Measurements from ENCODE around the gene RIPK1. TPM values are rescaled to one million over a fixed set of nuclear protein-coding genes. Genes with fewer than 3 reads are reported as not detected.
"Not testable (repeated sequence)": the region's sequence is repeated elsewhere in the genome, so short reads cannot be mapped to it uniquely, and the experiment has no call there.

The RIPK1 gene
- total and polyA plus RNA-seq, 2 of the 8 experiments (the other 6 are each of a cell fraction or from before 2014, with no cell fraction given): 5.9 to 22.9 TPM

DNA sequence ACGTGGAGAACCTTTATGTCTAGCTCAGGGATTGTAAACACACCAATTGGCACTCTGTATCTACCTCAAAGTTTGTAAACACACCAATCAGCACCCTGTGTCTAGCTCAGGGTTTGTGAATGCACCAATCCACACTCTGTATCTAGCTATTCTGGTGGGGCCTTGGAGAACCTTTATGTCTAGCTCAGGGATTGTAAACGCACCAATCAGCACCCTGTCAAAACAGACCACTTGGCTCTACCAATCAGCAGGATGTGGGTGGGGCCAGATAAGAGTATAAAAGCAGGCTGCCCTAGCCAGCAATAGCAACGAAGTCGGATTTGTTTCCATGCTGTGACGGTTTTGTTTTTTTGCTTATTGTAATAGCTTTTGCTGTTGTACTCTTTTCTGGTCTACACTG, 40.1 kb upstream of the RIPK1 start:
- POLR2A ChIA-PET (ENCODE audit: partially characterized antibody): interaction anchor here (0.9 to 3.6 kb wide), 4 partner anchors 10 to 28 kb away, joined by 3 to 19 read pairs (median 10); partner anchors contain the start of gene NQO2
- not testable (repeated sequence) for H3K79me2 ChIP-seq (ENCODE audit: control insufficient read depth in 1 of 2, insufficient read depth in 2 of 2, low read length in 2 of 2); H3K23me2 ChIP-seq (ENCODE audit: low read depth, low read length); H3K4ac ChIP-seq (replicated peaks; ENCODE audit: insufficient read length, low read depth, low read length); H2BK12ac ChIP-seq (ENCODE audit: low read depth, low read length); H3K36me3 ChIP-seq (ENCODE audit: control insufficient read depth in 2 of 4, insufficient read depth in 4 of 4, low read length in 3 of 4); FAIRE-seq; H2BK15ac ChIP-seq (ENCODE audit: low read length); H3K9ac ChIP-seq (replicated peaks in 1 of 4; ENCODE audit: extremely low read depth in 1 of 4, low read depth in 3 of 4, low read length in 3 of 4); H4K91ac ChIP-seq (replicated peaks; ENCODE audit: insufficient read length, low read length); H3K9me3 ChIP-seq (ENCODE audit: insufficient read depth in 2 of 2, low read depth in 1 of 2, low read length in 1 of 2); H3K27ac ChIP-seq (ENCODE audit: low read depth, low read length); H3K14ac ChIP-seq (ENCODE audit: insufficient read length); H4K8ac ChIP-seq (ENCODE audit: extremely low read depth, insufficient read depth, low read length); H3K4me3 ChIP-seq (ENCODE audit: extremely low read depth in 1 of 4, insufficient read depth in 2 of 4, low read depth in 3 of 4, low read length in 4 of 4); H3K4me2 ChIP-seq (ENCODE audit: insufficient read depth in 1 of 2, low read depth in 2 of 2, low read length in 2 of 2); H2BK5ac ChIP-seq (ENCODE audit: low read depth, low read length); H4K5ac ChIP-seq (ENCODE audit: insufficient read length, low read depth, low read length); H2AFZ ChIP-seq (ENCODE audit: low read length); H4K20me1 ChIP-seq (replicated peaks in 1 of 2; ENCODE audit: control insufficient read depth in 1 of 2, insufficient read depth in 2 of 2, low read length in 2 of 2); H2BK20ac ChIP-seq (ENCODE audit: low read length); H3K27me3 ChIP-seq (replicated peaks in 1 of 4; ENCODE audit: control insufficient read depth in 3 of 4, extremely low read depth in 1 of 4, insufficient read depth in 3 of 4, low read length in 3 of 4); H3K56ac ChIP-seq (replicated peaks; ENCODE audit: insufficient read length, low read depth, low read length); H2BK120ac ChIP-seq (replicated peaks; ENCODE audit: low read depth, low read length); H3K79me1 ChIP-seq (ENCODE audit: low read depth, low read length); H3K23ac ChIP-seq (ENCODE audit: insufficient read length); H3K18ac ChIP-seq (ENCODE audit: extremely low read depth, low read length); DNase-seq (ENCODE audit: low read depth in 1 of 2, low spot score in 2 of 2); H2AK5ac ChIP-seq (ENCODE audit: low read depth, low read length)
- 93% methylated on average over 5 of the region's 5 CpGs; no CpG with 5 or more reads in 1 of the 2 experiments for WGBS, 2 experiments (ENCODE audit: extremely low coverage in 1 of 2, insufficient coverage in 1 of 2, insufficient read length in 1 of 2, insufficient replicate concordance in 2 of 2, low coverage in 1 of 2, low lambda C conversion rate in 2 of 2, missing lambda C conversion rate in 1 of 2)
- CTCF ChIA-PET (ENCODE audit: partially characterized antibody): interaction anchor here (0.7 to 2.4 kb wide), 7 partner anchors 9 to 182 kb away, joined by 3 to 9 read pairs (median 3); no protein-coding TSS in a partner anchor
- H3K4me1 ChIP-seq (replicated peaks in 1 of 4; ENCODE audit: control insufficient read depth in 3 of 4, insufficient read depth in 4 of 4, low read length in 3 of 4): peaks cover 7 to 12% (median 10%) of the 10 kb centered on the region in 4 experiments
